BJ (cell line): ENCODE results near the gene MYADM. TPM values are rescaled to one million over a fixed set of nuclear protein-coding genes. Genes with fewer than 3 reads are reported as not detected.

Experiments
- CTCF ChIA-PET: fragments of 350-600 bp; formaldehyde crosslinking; extraction: SDS; loops from one replicate; lab custom pipeline; 2021; ENCODE audit warnings: antibody characterized with exemption, inconsistent platforms; lab: Yijun Ruan, JAX
- POLR2A ChIA-PET: fragments of 300-600 bp; sonication (Branson Sonifier 250); formaldehyde crosslinking; extraction: SDS; loops from one replicate; lab custom pipeline; 2021; ENCODE audit warnings: antibody characterized with exemption; lab: Charles Lee
- DNase-seq: peaks from one replicate; pipeline ENCODE4 v3.0.0-alpha.2; 2011; ENCODE audit warnings: low read depth
- H3K27me3 ChIP-seq: 2 replicates; pipeline ENCODE4 v1.6.0; 2011; ENCODE audit warnings: low read length; ENCODE audit not compliant: control insufficient read depth, insufficient read depth
- H3K36me3 ChIP-seq: 2 replicates; pipeline ENCODE4 v1.5.1; 2011; ENCODE audit warnings: low read length; ENCODE audit not compliant: control insufficient read depth, insufficient read depth
- H3K4me3 ChIP-seq: 2 replicates; pipeline ENCODE4 v1.5.1; 2011; ENCODE audit warnings: low read depth, mild to moderate bottlenecking, control low read depth, low read length
- polyA plus RNA-seq: library from polyadenylated mRNA; depleted of rRNA; stranded (reverse); fragments of >200 nt; gene quantifications from 2 replicates; pipeline ENCODE4 v1.2.3, GENCODE V29; 2011
- TF ChIP-seq, protein P1 (sequence below): IDR thresholded peaks from 2 replicates; pipeline ENCODE4 v1.5.1; 2011; ENCODE audit warnings: low read depth, mild to moderate bottlenecking, control low read depth, inconsistent platforms, low read length, moderate library complexity; ENCODE audit not compliant: insufficient read depth

The MYADM gene
- polyA plus RNA-seq, 1 experiment: 134 TPM

GRCh38 chr19:53905787-53906186 is 38.1 kb downstream of the MYADM start:
- TF ChIP-seq, protein P1, sequence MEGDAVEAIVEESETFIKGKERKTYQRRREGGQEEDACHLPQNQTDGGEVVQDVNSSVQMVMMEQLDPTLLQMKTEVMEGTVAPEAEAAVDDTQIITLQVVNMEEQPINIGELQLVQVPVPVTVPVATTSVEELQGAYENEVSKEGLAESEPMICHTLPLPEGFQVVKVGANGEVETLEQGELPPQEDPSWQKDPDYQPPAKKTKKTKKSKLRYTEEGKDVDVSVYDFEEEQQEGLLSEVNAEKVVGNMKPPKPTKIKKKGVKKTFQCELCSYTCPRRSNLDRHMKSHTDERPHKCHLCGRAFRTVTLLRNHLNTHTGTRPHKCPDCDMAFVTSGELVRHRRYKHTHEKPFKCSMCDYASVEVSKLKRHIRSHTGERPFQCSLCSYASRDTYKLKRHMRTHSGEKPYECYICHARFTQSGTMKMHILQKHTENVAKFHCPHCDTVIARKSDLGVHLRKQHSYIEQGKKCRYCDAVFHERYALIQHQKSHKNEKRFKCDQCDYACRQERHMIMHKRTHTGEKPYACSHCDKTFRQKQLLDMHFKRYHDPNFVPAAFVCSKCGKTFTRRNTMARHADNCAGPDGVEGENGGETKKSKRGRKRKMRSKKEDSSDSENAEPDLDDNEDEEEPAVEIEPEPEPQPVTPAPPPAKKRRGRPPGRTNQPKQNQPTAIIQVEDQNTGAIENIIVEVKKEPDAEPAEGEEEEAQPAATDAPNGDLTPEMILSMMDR: no peak
- Histone ChIP-seq H3K36me3 (no peaks in the 10 kb centered on the region), H3K27me3 (peaks cover 32% of the 10 kb centered on the region), H3K4me3 (no peak overlapping the region)
- ChIA-PET POLR2A (no interaction called here), CTCF (interaction anchor here (0.7 to 2.8 kb wide), 7 partner anchors 9 to 117 kb away, joined by 3 to 31 read pairs (median 5); no protein-coding TSS in a partner anchor)
- no peak for DNase-seq

- H3K27me3 ChIP-seq: peaks cover 33% of the 10 kb centered on the region
- TF ChIP-seq, protein P1: peak; percentile 92
- CTCF ChIA-PET: interaction anchor here (0.6 to 2.8 kb wide), 14 partner anchors 10 to 532 kb away, joined by 3 to 31 read pairs (median 4); no protein-coding TSS in a partner anchor
- H3K36me3 ChIP-seq: no peaks in the 10 kb centered on the region
- no peak for DNase-seq
- no peak overlapping the region for H3K4me3 ChIP-seq
- POLR2A ChIA-PET: no interaction called here
These were observed 38.8 kb downstream of the MYADM start for GRCh38 chr19:53906211-53907192.

DNA sequence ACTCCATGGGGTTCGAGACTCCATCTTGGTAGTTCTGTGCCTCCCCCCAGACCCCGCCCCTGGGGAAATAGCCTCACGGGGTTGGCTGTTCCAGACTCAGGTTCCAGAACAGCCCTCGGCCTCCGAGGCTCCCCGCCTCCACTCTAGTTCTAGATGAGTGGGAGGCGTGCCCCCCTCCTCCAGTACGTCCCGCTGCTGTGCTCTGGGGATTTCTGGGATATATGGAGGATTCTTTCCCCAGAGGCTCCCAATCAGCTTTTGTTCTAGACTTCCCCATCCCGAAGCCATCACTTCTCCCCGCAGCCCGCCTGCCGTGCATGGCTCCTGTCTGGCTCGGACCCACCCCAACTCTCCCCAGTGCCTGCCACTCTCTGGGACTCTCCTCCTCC is 39.5 kb downstream of the MYADM start:
- TF ChIP-seq, protein P1: no peak
- DNase-seq: no peak
- POLR2A ChIA-PET: no interaction called here
- no peaks in the 10 kb centered on the region for H3K36me3 ChIP-seq
- CTCF ChIA-PET: interaction anchor here (0.6 to 2.8 kb wide), 12 partner anchors 10 to 532 kb away, joined by 3 to 31 read pairs (median 4); no protein-coding TSS in a partner anchor
- H3K27me3 ChIP-seq: peaks cover 35% of the 10 kb centered on the region
- H3K4me3 ChIP-seq: no peak overlapping the region

DNA sequence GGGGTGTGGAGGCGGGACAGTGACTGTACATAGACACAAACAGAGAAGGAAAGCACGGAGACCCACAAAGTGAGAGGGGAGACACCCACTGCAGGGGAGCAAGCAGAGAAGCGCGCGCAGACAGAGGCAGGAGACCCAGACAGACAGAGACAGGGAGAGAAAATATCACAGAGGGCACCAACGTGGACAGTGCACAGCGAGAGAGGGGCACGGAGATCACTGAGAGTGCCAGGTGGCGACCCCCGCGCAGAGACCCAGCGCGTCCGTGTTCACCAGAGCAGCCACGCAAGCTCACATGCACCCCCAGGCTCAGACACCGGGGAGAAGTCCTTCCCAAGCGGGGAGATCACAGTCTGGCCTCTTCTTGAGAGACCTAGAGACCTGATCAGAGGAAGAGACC is 40.0 kb downstream of the MYADM start:
- no peak for DNase-seq
- TF ChIP-seq, protein P1: no peak
- H3K4me3 ChIP-seq: no peak overlapping the region
- CTCF ChIA-PET: interaction anchor here (0.9 to 2.8 kb wide), 7 partner anchors 9 to 122 kb away, joined by 4 to 31 read pairs (median 4); no protein-coding TSS in a partner anchor
- peaks cover 35% of the 10 kb centered on the region for H3K27me3 ChIP-seq
- H3K36me3 ChIP-seq: no peaks in the 10 kb centered on the region
- POLR2A ChIA-PET: no interaction called here
